Cerebellar cortex (tissue), 1 donor: Measurements from ENCODE around the gene SMAD9.

Experiments used
- DNase-seq: peaks from one replicate; pipeline ENCODE4 v3.0.0-alpha.2; 2015; ENCODE audit warnings: low spot score

The SMAD9 gene

GRCh38 chr13:36865265-36865664 is 54.8 kb downstream of the SMAD9 start:
- DNase-seq: no peak

DNA sequence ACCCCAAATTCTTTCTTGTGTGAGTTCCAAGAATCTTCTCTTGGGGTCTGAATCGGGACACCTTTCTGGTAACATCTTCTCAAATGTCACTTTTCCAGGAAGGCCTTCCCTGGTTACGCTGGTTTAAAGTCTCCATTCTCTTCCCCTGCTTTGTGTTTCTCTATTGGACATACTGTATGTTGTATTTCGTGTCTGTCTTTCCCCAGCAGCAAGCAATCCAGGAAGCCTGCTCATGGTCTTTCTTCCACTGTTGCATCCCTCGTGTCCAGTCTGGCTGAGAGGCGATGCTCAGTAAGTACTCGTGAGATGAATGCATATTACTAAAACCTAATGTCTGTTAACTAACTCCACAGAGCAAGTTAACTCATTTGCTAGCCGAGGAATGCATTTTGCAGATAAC is 57.3 kb downstream of the SMAD9 start:
- no peak for DNase-seq

DNA sequence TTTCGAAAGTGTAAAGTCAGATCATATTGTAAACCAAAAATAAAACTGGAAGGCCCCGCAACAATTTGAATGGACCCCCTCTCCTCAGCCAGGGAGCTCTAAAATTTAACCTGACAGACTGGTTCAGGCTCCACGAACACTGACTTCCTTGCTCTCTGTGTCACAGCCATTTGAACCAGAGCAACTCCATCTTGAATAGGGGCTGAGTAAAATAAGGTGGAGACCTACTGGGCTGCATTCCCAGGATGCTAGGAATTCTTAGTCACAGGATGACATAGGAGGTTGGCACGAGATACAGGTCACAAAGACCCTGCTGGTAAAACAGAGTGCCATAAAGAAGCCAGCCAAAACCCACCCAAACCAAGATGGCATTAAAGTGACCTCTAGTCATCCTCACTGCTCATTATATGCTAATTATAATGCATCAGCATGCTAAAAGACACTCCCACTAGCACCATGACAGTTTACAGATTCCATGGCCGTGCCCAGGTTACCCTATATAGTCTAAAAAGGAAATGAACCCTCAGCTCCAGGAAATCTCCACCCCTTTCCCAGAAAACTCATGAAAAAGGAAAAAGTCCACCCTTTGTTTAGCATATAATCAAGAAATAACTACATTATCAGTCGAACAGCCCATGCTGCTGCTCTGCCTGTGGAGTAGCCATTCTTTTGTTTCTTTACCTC is 57.9 kb downstream of the SMAD9 start:
- no peak for DNase-seq

DNA sequence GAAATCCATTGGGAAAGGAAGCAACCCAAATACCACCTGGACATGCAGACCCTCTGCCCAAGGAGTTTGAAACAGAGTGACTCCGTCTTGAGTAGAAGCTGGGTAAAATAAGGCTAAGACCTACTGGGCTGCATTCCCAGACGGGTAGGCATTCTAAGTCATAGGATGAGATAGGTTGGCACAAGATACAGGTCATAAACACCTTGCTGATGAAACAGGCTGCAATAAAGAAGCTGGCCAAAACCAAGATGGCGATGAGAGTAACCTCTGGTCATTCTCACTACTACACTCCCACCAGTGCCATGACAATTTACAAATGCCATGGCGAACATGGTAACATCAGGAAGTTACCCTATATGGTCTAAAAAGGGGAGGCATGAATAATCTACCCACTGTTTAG is 60.8 kb downstream of the SMAD9 start:
- no peak for DNase-seq

DNA sequence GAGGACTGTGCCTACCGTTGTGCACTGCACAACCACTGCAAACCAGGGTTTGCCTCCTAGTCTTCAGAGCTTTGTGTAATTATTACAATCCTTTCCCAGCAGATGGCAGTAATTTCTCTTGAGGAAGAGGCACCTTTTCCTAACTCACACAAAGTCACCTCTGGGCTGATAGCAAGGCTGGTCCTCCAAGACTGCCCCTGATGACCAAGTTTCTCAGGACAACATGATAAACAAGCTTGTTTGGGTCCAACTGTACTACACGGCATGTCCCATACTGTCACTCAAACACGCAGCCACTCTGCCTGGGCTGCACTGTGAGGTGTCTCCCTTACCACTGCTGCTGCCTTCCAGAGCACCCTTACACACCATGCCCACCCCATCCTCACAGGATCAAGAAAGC is 61.7 kb downstream of the SMAD9 start:
- DNase-seq: peak; percentile 63

DNA sequence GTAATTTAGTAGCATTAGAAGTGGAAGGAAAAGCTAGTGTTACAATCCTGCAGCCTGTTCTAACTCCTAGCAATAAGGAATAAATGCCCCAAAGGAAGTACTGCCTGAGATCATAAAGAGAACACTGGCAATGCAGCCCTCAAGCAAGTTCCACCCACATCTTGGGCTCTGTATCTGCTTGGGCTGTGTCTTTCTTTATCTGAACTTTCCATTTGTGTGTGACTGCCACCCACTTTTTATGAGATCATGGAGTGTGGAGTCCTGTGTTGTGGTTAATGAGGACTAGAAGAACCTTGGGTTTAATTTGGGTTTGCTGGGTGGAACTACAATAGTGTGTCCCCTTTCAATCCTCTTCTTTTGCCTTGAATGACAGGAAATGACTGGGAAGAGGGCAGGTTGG is 62.8 kb downstream of the SMAD9 start:
- no peak for DNase-seq

GRCh38 chr13:36850790-36851438 is 69.1 kb downstream of the SMAD9 start:
- no peak for DNase-seq

GRCh38 chr13:36848199-36848982 is 71.6 kb downstream of the SMAD9 start:
- no peak for DNase-seq

GRCh38 chr13:36847606-36848005 is 72.4 kb downstream of the SMAD9 start:
- DNase-seq: no peak

DNA sequence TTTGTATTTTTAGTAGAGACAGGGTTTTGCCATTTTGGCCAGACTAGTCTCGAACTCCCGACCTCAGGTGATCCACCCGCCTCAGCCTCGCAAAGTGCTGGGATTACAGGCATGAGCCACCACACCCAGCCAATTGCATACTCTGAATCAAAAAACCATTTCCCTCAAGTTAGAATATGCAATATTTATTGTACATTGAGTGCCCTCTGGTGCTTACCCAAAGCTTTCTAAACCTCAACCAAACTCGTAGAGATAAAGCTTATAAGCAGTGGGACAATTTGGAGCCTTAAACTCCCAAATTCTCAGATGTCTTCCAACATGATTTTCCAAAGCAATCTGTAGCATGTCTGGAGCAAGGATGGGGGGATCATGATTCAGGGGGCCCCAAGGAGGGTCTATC is 78.6 kb downstream of the SMAD9 start:
- DNase-seq: no peak

DNA sequence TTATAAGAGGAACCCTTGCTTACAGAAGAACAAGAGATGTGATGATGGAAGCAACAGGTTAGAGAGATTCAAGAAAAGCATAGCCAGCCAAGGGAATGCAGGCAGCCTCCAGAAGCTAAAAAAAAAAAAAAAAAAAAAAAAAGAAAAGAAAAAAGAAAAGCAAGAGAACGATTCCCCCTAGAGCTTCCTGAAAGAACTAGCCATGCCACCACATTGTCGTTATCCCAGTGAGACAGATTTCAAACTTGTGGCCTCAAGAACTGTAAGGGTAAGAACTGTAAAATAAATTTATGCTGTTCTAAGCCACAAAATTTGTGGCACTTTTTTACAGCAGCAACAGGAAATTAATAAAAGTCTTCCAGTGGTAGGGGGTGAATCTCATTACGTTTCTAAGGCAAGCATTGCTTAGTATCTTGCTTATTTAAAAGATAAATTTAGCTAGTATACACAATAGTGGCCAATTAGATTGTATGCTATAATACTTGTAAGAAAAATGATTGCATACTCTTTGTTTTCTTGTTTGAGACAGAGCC is 79.3 kb downstream of the SMAD9 start:
- DNase-seq: no peak

DNA sequence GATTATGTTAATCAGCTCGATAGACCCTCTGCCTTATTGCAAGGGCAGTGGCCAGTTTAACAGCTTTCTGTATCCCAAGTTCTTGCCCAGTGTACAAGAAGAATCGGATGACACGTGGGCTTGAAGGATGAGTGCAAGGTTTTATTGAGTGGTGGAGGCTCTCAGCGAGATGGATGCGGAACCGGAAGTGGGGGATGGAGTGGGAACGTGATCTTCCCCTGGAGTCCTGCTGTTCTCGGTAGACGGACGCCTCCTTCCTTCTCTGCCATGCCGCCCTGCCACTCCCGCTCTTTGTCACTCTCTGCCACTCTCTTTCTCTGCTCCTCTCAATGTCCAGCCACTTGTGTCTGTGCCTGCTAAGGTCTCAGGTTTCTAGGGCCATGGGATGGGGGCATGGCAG is 80.1 kb downstream of the SMAD9 start:
- DNase-seq: no peak

DNA sequence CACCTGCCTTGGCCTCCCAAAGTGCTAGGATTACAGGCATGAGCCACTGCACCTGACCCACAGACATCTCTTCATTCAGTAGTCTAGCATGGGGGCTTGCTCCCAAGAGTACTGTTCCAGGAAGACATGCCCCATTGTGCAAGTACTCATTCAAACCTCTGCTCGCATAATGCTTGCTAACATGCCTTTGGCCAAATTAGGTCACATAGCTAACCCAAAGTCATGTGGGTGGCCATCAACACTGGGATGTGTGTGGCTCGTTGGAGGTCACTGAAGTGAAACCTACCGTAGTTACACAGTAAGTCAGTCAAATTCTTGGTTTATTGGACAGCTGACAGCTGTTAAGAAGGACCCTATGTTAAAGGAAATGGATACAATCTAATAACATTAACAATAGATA is 80.8 kb downstream of the SMAD9 start:
- DNase-seq: no peak

DNA sequence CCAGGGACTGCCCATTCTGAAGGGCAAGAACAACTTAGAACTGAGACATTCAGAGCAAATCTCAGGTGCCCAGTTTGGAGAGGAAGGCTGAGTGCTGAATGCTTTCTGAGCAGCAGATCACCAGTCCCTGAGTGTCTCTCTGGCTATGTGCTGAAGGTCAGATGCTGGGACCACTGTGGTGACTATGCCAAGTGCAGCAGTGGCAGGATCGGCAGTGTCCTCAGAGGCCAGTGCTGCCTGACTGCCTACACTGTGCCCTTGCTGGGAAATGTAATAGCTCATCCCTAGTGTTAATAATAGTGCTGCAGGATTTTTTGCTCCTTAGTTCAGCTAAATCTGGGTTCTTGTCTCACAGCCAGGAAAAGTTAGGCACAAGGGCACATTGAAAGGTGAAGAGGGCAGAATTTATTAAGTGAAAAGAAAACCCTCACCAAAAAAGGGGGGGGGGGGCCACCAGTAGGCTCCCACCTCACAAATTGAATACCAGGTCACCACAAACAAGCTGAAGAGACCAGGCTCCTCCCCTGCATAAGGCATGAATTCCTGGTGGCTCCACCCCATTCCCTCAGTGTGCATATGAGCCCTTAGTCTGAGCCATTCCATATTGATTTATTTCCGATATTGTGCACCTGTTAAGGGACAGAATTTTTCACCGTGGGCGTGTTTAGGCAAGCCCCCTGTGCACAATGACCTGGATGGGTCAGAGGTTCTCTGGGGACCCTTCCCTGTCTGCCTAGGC is 82.5 kb downstream of the SMAD9 start:
- no peak for DNase-seq

GRCh38 chr13:36834299-36834698 is 85.7 kb downstream of the SMAD9 start:
- no peak for DNase-seq

GRCh38 chr13:36831291-36831690 is 88.7 kb downstream of the SMAD9 start:
- DNase-seq: peak; percentile 77

DNA sequence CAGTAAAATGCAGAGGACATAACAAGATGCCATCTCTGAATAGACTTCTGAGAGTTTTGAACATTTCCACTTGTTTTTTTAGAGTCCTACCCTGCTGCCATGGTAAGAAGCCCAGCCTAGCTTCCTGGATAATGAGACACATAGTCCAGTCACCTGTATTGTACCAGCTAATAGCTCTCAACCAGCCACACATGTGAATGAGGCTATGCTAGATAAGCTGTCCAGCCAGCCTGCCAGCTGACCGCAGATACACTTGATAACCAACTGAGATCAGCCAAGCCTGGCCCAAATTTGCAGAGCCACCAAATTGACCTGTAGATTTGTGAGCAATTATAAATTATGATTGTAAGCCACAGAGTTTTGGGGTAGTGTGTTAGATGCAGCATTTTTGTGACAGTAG is 90.3 kb downstream of the SMAD9 start:
- DNase-seq: peak; percentile 19

- DNase-seq: no peak
Measured at GRCh38 chr13:36822785-36823184, 97.3 kb downstream of the SMAD9 start.

DNA sequence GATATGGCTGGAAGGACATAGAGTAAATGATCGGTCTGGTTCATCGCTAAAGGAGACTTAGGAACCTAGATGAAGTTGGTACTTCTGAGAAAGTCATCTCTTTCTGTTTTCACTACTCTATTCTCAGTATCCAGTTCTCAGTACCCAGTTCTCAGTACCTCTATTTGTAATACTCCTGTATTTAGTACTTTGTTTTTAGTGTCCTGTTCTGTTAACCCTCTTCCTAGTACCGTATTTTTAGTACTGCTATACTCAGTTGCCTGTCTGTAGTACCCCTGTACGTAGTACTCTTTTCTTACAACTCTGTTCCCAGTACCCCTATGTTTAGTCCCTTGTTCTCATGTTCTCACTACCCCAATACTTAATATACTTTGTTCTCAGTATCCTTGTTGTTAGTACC is 99.8 kb downstream of the SMAD9 start:
- no peak for DNase-seq

DNA sequence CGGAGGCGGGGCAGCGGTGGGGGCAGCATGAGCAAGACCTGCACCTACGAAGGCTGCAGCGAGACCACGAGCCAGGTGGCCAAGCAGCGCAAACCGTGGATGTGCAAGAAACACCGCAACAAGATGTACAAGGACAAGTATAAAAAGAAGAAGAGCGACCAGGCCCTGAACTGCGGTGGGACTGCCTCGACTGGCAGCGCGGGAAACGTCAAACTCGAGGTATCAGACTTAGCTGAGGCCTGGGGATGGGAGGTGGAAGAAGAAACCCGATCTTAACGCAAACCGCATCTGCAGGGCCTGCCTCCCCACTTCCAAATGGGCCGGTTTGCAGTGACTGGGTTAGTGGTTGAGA is 100.3 kb downstream of the SMAD9 start:
- peak; percentile 27 for DNase-seq

DNA sequence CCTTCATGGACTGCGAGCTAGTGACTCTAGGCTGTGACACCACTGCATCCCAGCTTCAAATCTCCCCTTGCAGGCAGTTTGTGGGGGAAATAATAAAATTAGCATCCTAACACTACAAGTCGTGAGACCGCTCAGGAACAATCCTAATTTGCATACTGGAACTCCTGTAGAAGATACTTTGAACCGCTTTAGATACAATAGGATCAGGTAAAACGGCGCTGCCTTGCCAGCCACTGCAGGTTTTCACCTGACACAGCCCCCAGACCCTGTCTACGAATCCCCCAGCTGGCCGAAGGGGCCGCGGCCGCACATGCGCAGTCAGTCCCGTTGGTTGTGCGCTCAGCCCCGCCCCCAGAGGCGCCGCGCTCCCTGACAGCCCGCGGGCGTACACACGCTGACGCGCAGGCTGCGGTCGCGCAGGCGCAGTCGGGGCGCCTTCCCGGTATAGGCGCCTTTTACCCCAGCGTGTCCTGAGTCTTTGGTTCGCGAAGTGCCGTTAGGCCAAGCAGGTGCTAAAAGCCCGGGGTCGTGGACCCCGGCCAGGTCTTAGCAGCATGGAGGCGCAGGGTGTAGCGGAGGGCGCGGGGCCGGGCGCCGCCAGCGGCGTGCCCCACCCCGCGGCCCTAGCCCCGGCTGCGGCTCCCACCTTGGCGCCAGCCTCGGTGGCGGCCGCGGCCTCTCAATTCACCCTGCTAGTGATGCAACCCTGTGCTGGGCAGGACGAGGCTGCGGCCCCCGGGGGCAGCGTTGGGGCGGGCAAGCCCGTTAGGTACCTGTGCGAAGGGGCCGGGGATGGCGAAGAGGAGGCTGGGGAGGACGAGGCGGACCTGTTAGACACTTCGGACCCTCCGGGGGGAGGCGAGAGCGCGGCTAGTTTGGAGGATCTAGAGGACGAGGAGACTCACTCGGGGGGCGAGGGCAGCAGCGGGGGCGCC is 101.0 kb downstream of the SMAD9 start, which contains the start of gene RFXAP:
Gene RFXAP (plus strand): TSS at position 419 of the 935 bp plus-strand sequence. CDS start 136 bp downstream, at position 555.
- DNase-seq: peak; percentile 89
